ENCODE results near the gene COL6A1.

The COL6A1 gene

DNA sequence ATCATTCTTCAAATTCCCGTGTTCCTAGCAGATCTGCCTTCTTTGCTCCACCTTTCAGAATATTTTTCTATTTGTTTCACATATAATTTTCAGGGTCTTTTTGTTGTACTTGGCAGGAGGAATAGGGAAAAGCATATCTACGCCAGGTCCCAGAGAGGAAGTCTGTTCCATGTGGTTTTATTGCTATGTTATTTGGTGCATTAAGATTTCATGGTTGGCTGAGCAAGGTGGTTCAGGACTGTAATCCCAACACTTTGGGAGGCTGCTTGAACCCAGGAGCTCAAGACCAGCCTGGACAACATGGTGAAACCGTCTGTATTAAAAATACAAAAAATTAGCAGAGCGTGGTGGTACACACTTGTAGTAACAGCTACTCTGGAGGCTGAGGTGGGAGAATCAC, 36.1 kb downstream of the COL6A1 start:
- no peak for TF ChIP-seq FOXP2 (optimal IDR thresholded peaks at IDR 0.05; ENCODE audit: borderline replicate concordance, extremely low read depth, extremely low read length, insufficient read depth)
- TF ChIP-seq SIN3A (IDR thresholded peaks at IDR 0.05; ENCODE audit: borderline replicate concordance, insufficient read depth, low read length), result no peak
- no peak for TF ChIP-seq TAF1 (IDR thresholded peaks at IDR 0.05; ENCODE audit: borderline replicate concordance, insufficient read depth, low read length)
- TF ChIP-seq POLR2AphosphoS5 (IDR thresholded peaks at IDR 0.05; ENCODE audit: low read depth, low read length), result no peak
- TF ChIP-seq, protein P1, sequence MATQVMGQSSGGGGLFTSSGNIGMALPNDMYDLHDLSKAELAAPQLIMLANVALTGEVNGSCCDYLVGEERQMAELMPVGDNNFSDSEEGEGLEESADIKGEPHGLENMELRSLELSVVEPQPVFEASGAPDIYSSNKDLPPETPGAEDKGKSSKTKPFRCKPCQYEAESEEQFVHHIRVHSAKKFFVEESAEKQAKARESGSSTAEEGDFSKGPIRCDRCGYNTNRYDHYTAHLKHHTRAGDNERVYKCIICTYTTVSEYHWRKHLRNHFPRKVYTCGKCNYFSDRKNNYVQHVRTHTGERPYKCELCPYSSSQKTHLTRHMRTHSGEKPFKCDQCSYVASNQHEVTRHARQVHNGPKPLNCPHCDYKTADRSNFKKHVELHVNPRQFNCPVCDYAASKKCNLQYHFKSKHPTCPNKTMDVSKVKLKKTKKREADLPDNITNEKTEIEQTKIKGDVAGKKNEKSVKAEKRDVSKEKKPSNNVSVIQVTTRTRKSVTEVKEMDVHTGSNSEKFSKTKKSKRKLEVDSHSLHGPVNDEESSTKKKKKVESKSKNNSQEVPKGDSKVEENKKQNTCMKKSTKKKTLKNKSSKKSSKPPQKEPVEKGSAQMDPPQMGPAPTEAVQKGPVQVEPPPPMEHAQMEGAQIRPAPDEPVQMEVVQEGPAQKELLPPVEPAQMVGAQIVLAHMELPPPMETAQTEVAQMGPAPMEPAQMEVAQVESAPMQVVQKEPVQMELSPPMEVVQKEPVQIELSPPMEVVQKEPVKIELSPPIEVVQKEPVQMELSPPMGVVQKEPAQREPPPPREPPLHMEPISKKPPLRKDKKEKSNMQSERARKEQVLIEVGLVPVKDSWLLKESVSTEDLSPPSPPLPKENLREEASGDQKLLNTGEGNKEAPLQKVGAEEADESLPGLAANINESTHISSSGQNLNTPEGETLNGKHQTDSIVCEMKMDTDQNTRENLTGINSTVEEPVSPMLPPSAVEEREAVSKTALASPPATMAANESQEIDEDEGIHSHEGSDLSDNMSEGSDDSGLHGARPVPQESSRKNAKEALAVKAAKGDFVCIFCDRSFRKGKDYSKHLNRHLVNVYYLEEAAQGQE (IDR thresholded peaks at IDR 0.05; ENCODE audit: insufficient read depth in 1 of 2, low read depth in 2 of 2, low read length in 2 of 2), result no peak

DNA sequence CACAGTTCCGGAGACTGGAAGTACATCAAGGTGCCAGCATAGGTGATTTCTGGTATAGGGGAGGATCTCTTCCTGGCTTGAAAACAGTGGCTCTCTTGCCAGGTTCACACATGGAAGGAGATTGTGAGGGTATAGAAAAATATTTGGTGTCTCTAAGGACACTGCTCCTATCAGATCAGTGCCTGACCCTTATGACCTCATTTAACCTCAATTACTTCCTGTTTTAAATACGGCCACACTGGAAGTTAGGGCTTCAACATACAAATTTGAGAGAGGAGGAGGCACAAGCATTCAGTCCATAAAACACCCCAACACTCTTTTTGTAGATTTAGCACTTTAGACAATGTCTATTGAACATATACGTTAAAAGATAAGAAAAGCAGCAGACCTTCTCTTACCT, 37.0 kb downstream of the COL6A1 start:
- TF ChIP-seq, protein P1 (IDR thresholded peaks at IDR 0.05; ENCODE audit: insufficient read depth in 1 of 2, low read depth in 2 of 2, low read length in 2 of 2), result no peak
- TF ChIP-seq POLR2AphosphoS5 (IDR thresholded peaks at IDR 0.05; ENCODE audit: low read depth, low read length), result no peak
- no peak for TF ChIP-seq SIN3A (IDR thresholded peaks at IDR 0.05; ENCODE audit: borderline replicate concordance, insufficient read depth, low read length)
- no peak for TF ChIP-seq TAF1 (IDR thresholded peaks at IDR 0.05; ENCODE audit: borderline replicate concordance, insufficient read depth, low read length)
- no peak for TF ChIP-seq FOXP2 (optimal IDR thresholded peaks at IDR 0.05; ENCODE audit: borderline replicate concordance, extremely low read depth, extremely low read length, insufficient read depth)

DNA sequence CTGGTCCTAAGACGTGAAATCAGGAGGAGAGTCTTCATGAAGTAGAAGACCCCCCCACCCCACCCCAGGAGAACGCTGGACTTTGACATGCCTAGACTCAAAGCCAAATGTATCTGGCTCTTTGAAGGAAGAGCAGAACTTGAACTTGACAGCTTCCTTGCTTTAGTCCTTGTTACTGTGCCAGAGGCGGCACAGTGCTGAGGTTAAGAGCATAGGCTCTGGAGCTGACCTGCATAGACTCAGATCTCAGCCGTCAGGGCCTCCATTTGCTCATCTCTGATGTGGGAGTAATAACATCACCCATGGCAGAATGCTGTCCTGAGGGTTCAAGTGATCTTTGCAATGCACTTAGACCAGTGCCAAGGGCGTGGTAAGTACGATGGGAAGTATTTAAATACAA, 39.0 kb downstream of the COL6A1 start:
- TF ChIP-seq, protein P1 (IDR thresholded peaks at IDR 0.05; ENCODE audit: insufficient read depth in 1 of 2, low read depth in 2 of 2, low read length in 2 of 2), result no peak
- TF ChIP-seq FOXP2 (optimal IDR thresholded peaks at IDR 0.05; ENCODE audit: borderline replicate concordance, extremely low read depth, extremely low read length, insufficient read depth) (no peak), TAF1 (IDR thresholded peaks at IDR 0.05; ENCODE audit: borderline replicate concordance, insufficient read depth, low read length) (no peak), POLR2AphosphoS5 (IDR thresholded peaks at IDR 0.05; ENCODE audit: low read depth, low read length) (no peak), SIN3A (IDR thresholded peaks at IDR 0.05; ENCODE audit: borderline replicate concordance, insufficient read depth, low read length) (no peak)

DNA sequence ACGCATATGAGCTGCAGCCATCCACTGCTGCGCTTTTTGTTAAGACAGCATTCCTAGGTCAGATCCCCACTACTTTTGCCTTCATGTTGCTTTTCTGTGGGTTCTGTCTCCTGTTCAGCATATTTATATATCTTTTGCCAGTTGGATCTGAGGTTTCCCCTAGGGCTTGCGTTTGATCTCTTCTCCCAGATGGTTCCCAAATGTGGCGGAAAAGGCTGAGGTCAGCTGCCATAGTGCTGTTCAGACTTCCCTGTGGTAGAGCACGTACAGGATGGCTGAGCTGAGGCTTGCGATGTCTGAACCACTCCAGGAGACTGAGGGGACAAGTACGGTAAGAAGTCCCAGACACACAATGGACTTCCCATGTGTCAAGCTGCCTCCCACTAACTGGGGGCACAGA, 39.8 kb downstream of the COL6A1 start:
- TF ChIP-seq, protein P1 (IDR thresholded peaks at IDR 0.05; ENCODE audit: insufficient read depth in 1 of 2, low read depth in 2 of 2, low read length in 2 of 2), result no peak
- TF ChIP-seq TAF1 (IDR thresholded peaks at IDR 0.05; ENCODE audit: borderline replicate concordance, insufficient read depth, low read length) (no peak), SIN3A (IDR thresholded peaks at IDR 0.05; ENCODE audit: borderline replicate concordance, insufficient read depth, low read length) (no peak), FOXP2 (optimal IDR thresholded peaks at IDR 0.05; ENCODE audit: borderline replicate concordance, extremely low read depth, extremely low read length, insufficient read depth) (no peak)

DNA sequence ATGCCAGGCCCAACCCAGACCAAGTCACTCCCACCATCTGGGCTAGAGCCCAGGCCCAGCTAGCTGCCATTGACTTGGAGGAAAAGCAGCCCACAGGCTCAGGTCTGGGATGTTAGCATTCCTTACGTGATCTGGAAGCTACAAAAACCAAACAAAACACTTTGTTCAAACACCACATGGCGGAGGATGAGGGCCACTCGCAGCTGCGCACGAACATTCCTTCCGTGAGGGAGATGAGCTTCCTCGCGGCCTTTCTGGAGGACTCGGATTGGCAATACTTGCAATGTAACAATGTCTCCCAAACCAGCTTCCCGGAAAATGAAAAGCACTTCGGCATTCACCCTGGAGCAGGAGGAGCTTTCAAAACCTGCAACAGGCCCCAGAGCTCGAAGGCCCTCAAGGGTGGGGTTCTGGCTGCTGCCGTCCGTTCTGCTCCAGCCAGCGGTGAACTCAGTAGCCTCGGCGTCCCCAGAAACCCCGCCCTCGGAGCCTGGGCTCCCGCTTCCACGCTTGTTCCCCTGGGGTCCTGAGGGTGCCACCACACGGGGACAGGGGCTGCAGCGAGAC, 40.5 kb downstream of the COL6A1 start:
- no peak for TF ChIP-seq FOXP2 (optimal IDR thresholded peaks at IDR 0.05; ENCODE audit: borderline replicate concordance, extremely low read depth, extremely low read length, insufficient read depth)
- no peak for TF ChIP-seq TAF1 (IDR thresholded peaks at IDR 0.05; ENCODE audit: borderline replicate concordance, insufficient read depth, low read length)
- no peak for TF ChIP-seq POLR2AphosphoS5 (IDR thresholded peaks at IDR 0.05; ENCODE audit: low read depth, low read length)
- TF ChIP-seq, protein P1 (IDR thresholded peaks at IDR 0.05; ENCODE audit: insufficient read depth in 1 of 2, low read depth in 2 of 2, low read length in 2 of 2), result no peak
- no peak for TF ChIP-seq SIN3A (IDR thresholded peaks at IDR 0.05; ENCODE audit: borderline replicate concordance, insufficient read depth, low read length)

Measured in PFSK-1 (cell line).